Globus pallidus (tissue), 1 donor: Measurements from ENCODE around the gene MT1F.
"Not testable (repeated sequence)": the region's sequence is repeated elsewhere in the genome, so short reads cannot be mapped to it uniquely, and the experiment has no call there.

ENCODE experiments used
- DNase-seq: peaks from one replicate; pipeline ENCODE4 v3.0.0-alpha.2; 2015; ENCODE audit warnings: low spot score

MT1F gene

GRCh38 chr16:56657555-56658326 lies at the start of gene MT1F:
MT1F (plus strand) TSS chr16:56657959; CDS start chr16:56658059, 100 bp downstream.
- DNase-seq = peak; percentile 55

DNA sequence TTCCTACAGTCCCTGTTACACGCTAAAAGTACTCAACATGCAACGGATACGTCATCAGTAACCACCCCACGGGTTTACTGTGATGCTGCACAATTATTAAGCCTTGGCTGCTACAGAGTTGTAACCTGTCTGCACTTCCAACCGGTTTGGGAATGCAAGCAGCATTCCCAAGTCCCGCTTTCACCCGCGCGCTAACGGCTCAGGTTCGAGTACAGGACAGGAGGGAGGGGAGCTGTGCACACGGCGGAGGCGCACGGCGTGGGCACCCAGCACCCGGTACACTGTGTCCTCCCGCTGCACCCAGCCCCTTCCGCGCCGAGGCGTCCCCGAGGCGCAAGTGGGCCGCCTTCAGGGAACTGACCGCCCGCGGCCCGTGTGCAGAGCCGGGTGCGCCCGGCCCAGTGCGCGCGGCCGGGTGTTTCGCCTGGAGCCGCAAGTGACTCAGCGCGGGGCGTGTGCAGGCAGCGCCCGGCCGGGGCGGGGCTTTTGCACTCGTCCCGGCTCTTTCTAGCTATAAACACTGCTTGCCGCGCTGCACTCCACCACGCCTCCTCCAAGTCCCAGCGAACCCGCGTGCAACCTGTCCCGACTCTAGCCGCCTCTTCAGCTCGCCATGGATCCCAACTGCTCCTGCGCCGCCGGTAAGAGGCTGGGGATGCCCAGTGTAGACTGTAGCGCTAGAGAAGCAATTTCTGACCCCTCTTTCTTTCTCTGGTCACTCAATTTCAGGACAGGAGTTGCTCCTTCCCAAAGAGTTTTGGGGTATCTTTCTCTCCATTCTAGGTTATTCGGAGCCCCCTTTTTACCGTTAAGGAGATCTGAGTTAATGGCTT lies 49.5 kb upstream of the MT1F start, which contains the start of gene MT2A:
Gene MT2A (plus strand): TSS at position 542 of the 833 bp plus-strand sequence. CDS start 72 bp downstream, at position 614.
- DNase-seq = peak; percentile 93

- DNase-seq = peak; percentile 50
Measured at GRCh38 chr16:56608876-56609462, 48.8 kb upstream of the MT1F start.

GRCh38 chr16:56609463-56609921 lies 48.3 kb upstream of the MT1F start:
- peak; percentile 77 for DNase-seq

DNA sequence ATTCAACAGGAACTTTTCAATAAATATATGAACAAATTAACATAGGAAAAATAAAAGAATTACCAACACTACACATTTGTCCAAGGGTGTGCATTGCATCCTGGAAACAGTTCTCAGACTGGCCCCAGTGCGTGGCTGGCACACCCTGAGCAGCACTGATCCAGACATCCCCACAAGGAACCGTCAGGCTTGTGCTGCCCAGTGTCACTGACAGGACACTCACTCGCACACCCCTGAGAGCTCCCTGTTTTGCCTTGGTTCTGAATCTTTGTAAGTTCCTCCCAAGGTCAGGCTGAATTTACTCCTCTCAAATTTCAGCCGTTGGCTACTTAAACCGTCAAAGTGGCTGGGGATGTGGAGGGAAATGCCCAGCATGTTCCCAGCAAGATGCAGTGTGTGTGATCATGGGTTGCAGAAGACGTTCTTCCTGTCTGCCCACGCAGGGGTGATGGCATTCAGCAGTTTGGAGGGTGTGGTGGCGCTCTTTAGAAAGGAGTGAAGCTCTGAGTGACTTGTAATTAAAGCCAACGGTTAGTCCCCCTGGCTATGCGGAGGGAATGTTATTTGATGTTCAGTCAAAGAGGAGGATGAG lies 47.6 kb upstream of the MT1F start:
- peak; percentile 58 for DNase-seq

DNA sequence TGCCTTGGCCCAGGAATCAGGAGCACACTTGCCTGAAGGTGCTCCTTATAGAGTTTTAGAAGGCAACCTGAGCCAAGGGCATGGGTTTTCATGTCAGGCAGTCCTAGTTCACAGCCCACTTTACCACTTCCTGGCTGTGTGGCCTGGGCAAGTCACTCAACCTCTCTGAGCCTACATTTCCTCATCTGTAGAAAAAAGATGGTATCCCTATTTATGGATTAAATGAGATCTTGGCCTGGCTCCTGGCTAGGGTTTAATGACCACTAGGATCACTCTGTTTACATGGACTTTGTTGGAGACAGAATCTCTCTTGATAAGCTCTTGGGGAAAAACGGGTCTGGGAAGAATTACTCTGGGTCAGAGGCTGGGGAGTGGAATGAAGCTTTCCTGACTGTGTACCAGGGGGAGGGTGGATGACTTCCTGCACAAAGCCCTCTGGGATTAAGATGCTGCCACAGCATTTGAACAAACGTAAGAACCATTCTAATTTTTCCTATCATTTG lies 47.1 kb upstream of the MT1F start:
- DNase-seq = no peak

DNA sequence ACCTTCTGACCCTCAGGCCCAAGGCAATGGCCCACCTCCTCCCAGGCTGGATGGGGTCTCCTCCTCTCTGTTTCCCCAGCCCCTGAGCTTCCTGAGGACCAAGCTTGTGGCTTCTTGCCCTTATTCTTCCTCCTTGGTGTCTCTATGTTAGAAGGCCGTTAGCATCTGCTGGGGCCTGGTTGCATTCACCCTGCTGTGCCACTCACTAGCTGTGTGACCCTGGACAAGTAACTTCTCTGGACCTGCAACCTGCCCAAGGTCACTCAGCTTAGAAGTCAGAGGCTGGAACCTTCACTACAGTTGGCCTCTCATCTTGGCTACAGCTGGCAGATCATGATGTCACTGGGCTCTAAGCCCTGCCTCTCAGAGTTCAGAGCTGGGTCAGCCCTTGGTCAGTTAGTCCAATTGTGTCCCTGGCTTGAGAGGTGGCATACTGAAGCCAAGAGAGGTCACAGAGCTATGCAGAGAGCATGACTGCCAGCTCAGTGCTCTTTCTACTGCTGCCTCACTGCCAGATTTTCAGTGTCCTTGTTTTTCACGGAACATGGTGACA lies 46.4 kb upstream of the MT1F start:
- peak; percentile 59 for DNase-seq

DNA sequence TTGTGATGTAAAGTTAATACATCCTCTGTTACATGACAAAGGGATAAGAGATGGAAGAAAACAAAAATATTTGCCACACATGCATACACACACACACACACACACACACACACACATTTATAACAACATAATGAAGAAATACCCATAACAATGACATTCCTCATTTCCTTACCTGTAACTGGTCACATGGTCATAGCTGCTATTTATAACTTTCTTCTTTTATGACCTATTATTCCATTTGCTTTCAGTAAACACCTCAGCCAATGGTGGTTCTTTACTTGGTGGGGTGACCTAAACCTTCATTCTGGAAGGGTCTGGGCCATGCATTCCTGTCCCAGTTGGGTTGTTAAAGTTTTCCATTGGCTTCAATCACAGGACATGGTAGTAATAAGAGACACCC lies 44.1 kb upstream of the MT1F start:
- no peak for DNase-seq

DNA sequence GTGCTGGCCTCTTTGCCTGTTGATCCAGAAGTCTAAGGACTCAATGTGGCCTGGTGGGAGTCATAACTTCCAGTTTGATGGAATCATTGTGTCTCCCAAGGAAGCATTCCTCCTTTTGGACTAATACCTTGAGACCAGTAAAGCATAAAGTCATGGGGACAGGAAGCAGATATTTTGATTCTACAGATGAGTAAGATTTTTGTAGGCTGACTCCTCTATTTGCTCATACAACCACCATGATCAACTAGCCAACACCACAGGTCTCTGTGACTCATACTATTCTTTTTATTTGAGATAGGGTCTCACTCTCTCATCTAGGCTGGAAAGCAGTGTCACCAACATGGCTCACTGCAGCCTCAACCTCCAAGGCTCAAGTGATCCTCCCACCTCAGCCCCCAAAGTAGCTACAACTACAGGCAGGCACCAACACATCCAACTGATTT lies 43.2 kb upstream of the MT1F start:
- no peak for DNase-seq

- DNase-seq = no peak
Measured at GRCh38 chr16:56615353-56615752, 42.4 kb upstream of the MT1F start.

DNA sequence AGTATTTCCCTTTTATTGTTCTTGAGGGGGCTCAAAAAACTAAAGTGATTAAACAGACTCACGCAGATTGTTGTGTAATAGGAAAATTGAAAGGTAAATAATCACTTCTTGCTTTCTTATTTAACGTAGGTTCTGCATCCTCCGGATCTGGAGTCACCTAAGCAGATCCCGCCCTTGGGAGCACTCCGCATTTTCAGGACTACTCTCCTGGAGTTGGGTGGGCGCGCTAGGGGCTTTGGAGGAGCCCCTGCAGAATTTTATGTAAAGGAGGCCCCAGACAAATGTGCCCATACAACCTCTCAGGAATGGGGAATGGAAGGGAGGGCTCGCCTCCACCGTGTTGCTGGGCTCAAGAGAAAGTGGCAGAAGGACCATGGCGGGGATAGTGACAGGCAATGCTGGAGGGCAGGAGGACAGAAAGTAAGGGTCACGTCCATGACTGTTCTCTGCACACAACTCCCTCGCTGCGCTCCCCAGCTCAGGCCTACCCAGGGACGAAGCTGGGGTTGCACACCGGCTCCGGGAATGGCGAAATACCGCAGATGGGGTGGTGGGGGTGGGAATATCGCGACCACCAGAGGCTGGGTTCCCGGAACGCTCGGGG lies 41.0 kb upstream of the MT1F start:
- no peak for DNase-seq

DNA sequence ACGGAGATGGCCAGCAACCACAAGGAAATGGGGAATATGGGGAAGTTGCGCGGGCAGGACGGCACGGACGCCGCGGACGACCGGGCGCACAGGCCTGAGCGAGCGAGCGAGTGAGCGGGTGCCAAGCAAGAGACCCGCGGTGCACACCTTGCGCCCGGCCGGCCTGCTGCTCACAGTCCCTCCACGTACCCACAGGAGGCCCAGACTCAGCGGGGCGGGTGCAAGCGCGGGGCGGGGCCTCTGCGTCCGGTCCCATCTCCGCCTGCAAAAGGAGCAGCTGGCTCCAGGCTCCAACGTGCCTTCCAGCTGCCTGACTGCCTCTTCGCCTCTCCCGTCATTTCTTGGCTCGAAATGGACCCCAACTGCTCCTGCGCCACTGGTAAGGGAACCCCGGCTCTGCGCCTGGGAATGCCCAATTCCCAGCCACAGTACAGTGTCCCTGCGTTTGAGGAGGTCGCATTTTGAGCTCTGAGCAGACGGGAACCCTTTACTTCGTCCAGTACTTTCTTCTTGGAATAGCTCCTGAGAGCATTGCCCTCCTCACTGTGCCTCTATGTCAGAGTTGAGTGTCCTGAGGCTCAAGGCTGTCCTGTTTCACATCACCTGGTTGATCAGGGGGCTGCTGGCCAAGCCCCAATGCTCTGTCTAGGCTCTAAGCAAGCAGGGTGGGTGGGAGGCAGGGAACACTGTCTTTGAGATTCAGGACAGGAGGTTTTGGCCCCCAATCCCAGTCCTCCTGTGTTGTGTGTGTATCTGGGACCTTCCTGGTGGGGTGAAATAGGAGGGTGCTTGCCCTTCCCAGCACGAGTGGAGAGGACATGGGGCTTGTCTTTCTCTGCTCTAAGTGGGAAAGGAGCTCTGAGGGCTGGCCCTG lies 40.3 kb upstream of the MT1F start:
- DNase-seq = peak; percentile 58

DNA sequence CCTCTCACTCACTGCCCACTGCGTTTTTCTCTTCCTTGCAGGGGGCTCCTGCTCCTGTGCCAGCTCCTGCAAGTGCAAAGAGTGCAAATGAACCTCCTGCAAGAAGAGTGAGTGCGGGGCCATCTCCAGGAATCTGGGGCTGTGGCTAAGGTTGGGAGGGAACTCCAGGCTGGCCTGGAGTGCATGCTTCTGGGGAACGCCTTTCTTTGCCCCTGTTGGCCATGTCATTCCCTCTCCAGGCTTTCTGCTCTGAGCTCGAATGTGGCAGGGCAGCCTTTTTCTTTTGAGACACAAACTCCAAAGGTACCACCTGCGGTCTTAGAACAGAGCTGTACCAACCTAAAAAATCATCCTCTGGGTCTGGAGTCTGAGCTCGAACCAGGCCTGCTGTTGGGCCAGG lies 39.6 kb upstream of the MT1F start:
- DNase-seq = no peak

- DNase-seq = no peak
Measured at GRCh38 chr16:56620339-56620897, 37.3 kb upstream of the MT1F start.

- DNase-seq = not testable (repeated sequence)
Measured at GRCh38 chr16:56621665-56622445, 35.9 kb upstream of the MT1F start.

GRCh38 chr16:56623184-56623583 lies 34.6 kb upstream of the MT1F start:
- DNase-seq = not testable (repeated sequence)

DNA sequence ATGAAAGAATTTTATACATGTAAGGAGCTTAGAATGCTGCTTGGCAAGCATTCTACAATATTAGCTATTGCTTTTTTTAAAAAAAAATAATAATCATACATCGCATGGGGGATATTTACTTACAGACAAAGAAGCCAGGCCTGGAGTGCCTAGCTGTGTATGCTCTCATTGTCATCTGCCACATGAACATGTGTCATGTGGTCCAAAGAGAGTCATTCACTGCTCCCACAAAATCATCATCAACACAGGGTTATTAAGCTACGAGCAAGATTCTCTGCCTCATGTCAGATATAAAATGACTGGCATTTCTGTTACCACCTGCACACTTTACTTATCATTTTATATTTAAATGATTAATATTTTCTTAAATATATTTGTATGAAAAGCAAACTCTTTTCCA lies 34.1 kb upstream of the MT1F start:
- DNase-seq = no peak

GRCh38 chr16:56625140-56625942 lies 32.4 kb upstream of the MT1F start, which contains the start of gene MT1E:
MT1E (plus strand) TSS chr16:56625781; CDS start chr16:56625852, 71 bp downstream.
- DNase-seq = peak; percentile 73
